AML-193 (cell line): ENCODE results near the gene CSAG2.

ENCODE experiments used
- DNase-seq, 2 experiments: peaks; one replicate each; lab custom pipeline; 2025; lab: John Stamatoyannopoulos, UW

CSAG2 gene

GRCh38 chrX:152663086-152663485 is 46.0 kb downstream of the CSAG2 start:
- DNase-seq, result no peak

- DNase-seq, result no peak
Measured at GRCh38 chrX:152658302-152658701, 50.8 kb downstream of the CSAG2 start.
